ENCODE data around the gene EME1. TPM values are rescaled to one million over a fixed set of nuclear protein-coding genes. Genes with fewer than 3 reads are reported as not detected.
"Not testable (repeated sequence)": the region's sequence is repeated elsewhere in the genome, so short reads cannot be mapped to it uniquely, and the experiment has no call there.

The EME1 gene
- polyA plus RNA-seq, 4 donors, result 7.4 to 9.1 (median 7.9) TPM

- no peak for DNase-seq (ENCODE audit: low read depth in 4 of 4, low spot score in 3 of 4)
Observed at GRCh38 chr17:50424246-50424995, 51.4 kb downstream of the EME1 start.

GRCh38 chr17:50424996-50425681, 52.1 kb downstream of the EME1 start:
- DNase-seq (ENCODE audit: low read depth in 4 of 4, low spot score in 3 of 4), result no peak

GRCh38 chr17:50425682-50426471, 52.8 kb downstream of the EME1 start, which contains the start of gene ACSF2:
TSS of gene ACSF2 (plus strand) at chr17:50426218. CDS start at chr17:50426262, 44 bp downstream.
- DNase-seq (ENCODE audit: low read depth in 4 of 4, low spot score in 3 of 4), result peak in 1 of 4 donors; percentile 28

GRCh38 chr17:50426472-50426782, 53.4 kb downstream of the EME1 start:
- no peak for DNase-seq (ENCODE audit: low read depth in 4 of 4, low spot score in 3 of 4)

- no peak for DNase-seq (ENCODE audit: low read depth in 4 of 4, low spot score in 3 of 4)
Observed at GRCh38 chr17:50426814-50427787, 54.1 kb downstream of the EME1 start.

GRCh38 chr17:50428126-50428525, 55.1 kb downstream of the EME1 start:
- not testable (repeated sequence) for DNase-seq (ENCODE audit: low read depth in 4 of 4, low spot score in 3 of 4)

GRCh38 chr17:50428831-50429424, 55.9 kb downstream of the EME1 start:
- DNase-seq (ENCODE audit: low read depth in 4 of 4, low spot score in 3 of 4), result no peak

- no peak for DNase-seq (ENCODE audit: low read depth in 4 of 4, low spot score in 3 of 4)
Observed at GRCh38 chr17:50429793-50430192, 56.8 kb downstream of the EME1 start.

Other genes with a start within 250 kb of the EME1 start
- 10 to 100 TPM; 12.9 to 20.9 (median 14.6) TPM for gene SAMD14, start 243.1 kb upstream of the EME1 start, polyA plus RNA-seq (ENCODE audit: insufficient read length in 4 of 4)
- 10 to 100 TPM; 46.7 to 50.4 (median 49.3) TPM for gene PPP1R9B, start 222.6 kb upstream of the EME1 start, polyA plus RNA-seq (ENCODE audit: insufficient read length in 4 of 4)
- gene SGCA, start 207.2 kb upstream of the EME1 start, polyA plus RNA-seq (ENCODE audit: insufficient read length in 4 of 4), result 1 to 10 TPM in 2 of 4 donors, under 1 TPM in 2; 0.79 to 1.2 (median 1.0) TPM
- 100 to 1,000 TPM; 539 to 919 (median 649) TPM for gene COL1A1, start 171.6 kb upstream of the EME1 start, polyA plus RNA-seq (ENCODE audit: insufficient read length in 4 of 4)
- gene TMEM92, start 98.8 kb upstream of the EME1 start, polyA plus RNA-seq (ENCODE audit: insufficient read length in 4 of 4), result 1 to 10 TPM; 1.7 to 3.0 (median 2.4) TPM
- gene XYLT2, start 27.1 kb upstream of the EME1 start, polyA plus RNA-seq (ENCODE audit: insufficient read length in 4 of 4), result 10 to 100 TPM; 17.9 to 25.8 (median 19.0) TPM
- gene MRPL27, start within 50 bp of the EME1 start, polyA plus RNA-seq (ENCODE audit: insufficient read length in 4 of 4), result 10 to 100 TPM; 64.6 to 78.2 (median 73.0) TPM
- 10 to 100 TPM; 59.9 to 65.0 (median 63.8) TPM for gene LRRC59, start 24.3 kb downstream of the EME1 start, polyA plus RNA-seq (ENCODE audit: insufficient read length in 4 of 4)
- 10 to 100 TPM; 68.7 to 97.0 (median 91.0) TPM for gene ACSF2, start 53.0 kb downstream of the EME1 start, polyA plus RNA-seq (ENCODE audit: insufficient read length in 4 of 4)
- gene CHAD, start 95.7 kb downstream of the EME1 start, polyA plus RNA-seq (ENCODE audit: insufficient read length in 4 of 4), result 1 to 10 TPM in 3 of 4 donors, under 1 TPM in 1; 0.91 to 3.0 (median 1.7) TPM
- gene RSAD1, start 105.6 kb downstream of the EME1 start, polyA plus RNA-seq (ENCODE audit: insufficient read length in 4 of 4), result 10 to 100 TPM; 49.7 to 56.5 (median 53.1) TPM
- 1 to 10 TPM; 1.9 to 3.0 (median 2.2) TPM for gene MYCBPAP, start 135.2 kb downstream of the EME1 start, polyA plus RNA-seq (ENCODE audit: insufficient read length in 4 of 4)
- 10 to 100 TPM; 10.1 to 12.9 (median 10.9) TPM for gene EPN3, start 159.5 kb downstream of the EME1 start, polyA plus RNA-seq (ENCODE audit: insufficient read length in 4 of 4)
- gene SPATA20, start 173.9 kb downstream of the EME1 start, polyA plus RNA-seq (ENCODE audit: insufficient read length in 4 of 4), result 10 to 100 TPM; 52.2 to 62.3 (median 53.7) TPM
- gene CACNA1G, start 187.5 kb downstream of the EME1 start, polyA plus RNA-seq (ENCODE audit: insufficient read length in 4 of 4), result 1 to 10 TPM; 6.5 to 7.4 (median 6.9) TPM